Endothelial cell (in vitro differentiated cells): ENCODE data around the gene SH3RF3. TPM values are rescaled to one million over a fixed set of nuclear protein-coding genes. Genes with fewer than 3 reads are reported as not detected.

Experiments
- DNase-seq: peaks from one replicate; pipeline ENCODE4 v3.0.0; 2021; ENCODE audit warnings: low spot score
- H3K27ac Mint-ChIP-seq: one replicate; pipeline ENCODE4 v1.8.0; 2021; ENCODE audit warnings: mixed read lengths, inconsistent platforms; ENCODE audit not compliant: unreplicated experiment
- H3K27me3 Mint-ChIP-seq: one replicate; pipeline ENCODE4 v1.8.0; 2021; ENCODE audit warnings: mild to moderate bottlenecking, moderate library complexity, mixed read lengths, inconsistent platforms; ENCODE audit not compliant: unreplicated experiment
- H3K36me3 Mint-ChIP-seq: one replicate; pipeline ENCODE4 v1.8.0; 2021; ENCODE audit warnings: mild to moderate bottlenecking, low read depth, mixed read lengths, inconsistent platforms; ENCODE audit not compliant: unreplicated experiment
- H3K4me1 Mint-ChIP-seq: one replicate; pipeline ENCODE4 v1.8.0; 2021; ENCODE audit warnings: mild to moderate bottlenecking, mixed read lengths, inconsistent platforms; ENCODE audit not compliant: unreplicated experiment
- H3K4me3 Mint-ChIP-seq: one replicate; pipeline ENCODE4 v1.8.0; 2021; ENCODE audit warnings: mild to moderate bottlenecking, mixed read lengths, inconsistent platforms; ENCODE audit not compliant: unreplicated experiment
- H3K9me3 Mint-ChIP-seq: one replicate; pipeline ENCODE4 v1.8.0; 2021; ENCODE audit warnings: mixed read lengths, inconsistent platforms; ENCODE audit not compliant: unreplicated experiment
- CTCF ChIP-seq: fragments of 200-600 bp; sonication (generic); IDR thresholded peaks from one replicate; pipeline ENCODE4 v1.5.0; 2021; ENCODE audit warnings: antibody characterized with exemption; ENCODE audit not compliant: unreplicated experiment
- total RNA-seq: library from RNA; stranded (reverse); fragmentation: NEBNext Ultra II Directional; extraction: Animal tissue kit (Norgen Biotek cat#: 25700); gene quantifications from one replicate; pipeline ENCODE4 v1.2.1, GENCODE V29; 2021; ENCODE audit not compliant: unreplicated experiment

Gene SH3RF3
- total RNA-seq, 1 donor from 2014 or later = 12.8 TPM

GRCh38 chr2:109353806-109354745 lies 225.1 kb downstream of the SH3RF3 start:
- no peak for TF ChIP-seq CTCF
- Mint-ChIP-seq H3K36me3 (peaks cover 8% of the 10 kb centered on the region), H3K27ac (no peak overlapping the region), H3K4me1 (peaks cover 11% of the 10 kb centered on the region), H3K9me3 (no peaks in the 10 kb centered on the region), H3K4me3 (no peak overlapping the region), H3K27me3 (no peaks in the 10 kb centered on the region)
- no peak for DNase-seq

GRCh38 chr2:109355192-109355843 lies 226.3 kb downstream of the SH3RF3 start:
- peaks cover 8% of the 10 kb centered on the region for H3K36me3 Mint-ChIP-seq
- no peak overlapping the region for H3K4me3 Mint-ChIP-seq
- no peak for DNase-seq
- no peaks in the 10 kb centered on the region for H3K27me3 Mint-ChIP-seq
- no peak overlapping the region for H3K27ac Mint-ChIP-seq
- TF ChIP-seq CTCF = no peak
- H3K9me3 Mint-ChIP-seq = no peaks in the 10 kb centered on the region
- H3K4me1 Mint-ChIP-seq = peaks cover 5% of the 10 kb centered on the region

GRCh38 chr2:109356324-109357035 lies 227.5 kb downstream of the SH3RF3 start:
- TF ChIP-seq CTCF = no peak
- Mint-ChIP-seq H3K4me1 (no peaks in the 10 kb centered on the region), H3K27ac (no peak overlapping the region)

GRCh38 chr2:109364217-109364616 lies 235.2 kb downstream of the SH3RF3 start:
- H3K4me3 Mint-ChIP-seq = no peak overlapping the region
- no peaks in the 10 kb centered on the region for H3K9me3 Mint-ChIP-seq
- peaks cover 7% of the 10 kb centered on the region for H3K4me1 Mint-ChIP-seq
- TF ChIP-seq CTCF = no peak
- H3K27ac Mint-ChIP-seq = no peak overlapping the region
- DNase-seq = no peak
- H3K36me3 Mint-ChIP-seq = no peaks in the 10 kb centered on the region
- H3K27me3 Mint-ChIP-seq = no peaks in the 10 kb centered on the region

More at GRCh38 chr2:109356324-109357035, 227.5 kb downstream of the SH3RF3 start:
- no peaks in the 10 kb centered on the region for H3K27me3 Mint-ChIP-seq
- H3K9me3 Mint-ChIP-seq = no peaks in the 10 kb centered on the region
- DNase-seq = no peak
- no peak overlapping the region for H3K4me3 Mint-ChIP-seq
- peaks cover 8% of the 10 kb centered on the region for H3K36me3 Mint-ChIP-seq
